Germinal center (tissue), 1 donor: ENCODE measurements around the gene PPWD1.

Experiments used
- DNase-seq: peaks from one replicate; pipeline ENCODE4 v3.0.0; 2012; ENCODE audit warnings: mixed read lengths, low spot score

Gene PPWD1

GRCh38 chr5:65624025-65624570, 61.0 kb downstream of the PPWD1 start, which contains the start of gene TRIM23:
Gene TRIM23 (minus strand): TSS chr5:65624333. CDS start chr5:65624274, 59 bp downstream.
- DNase-seq: peak; percentile 87

DNA sequence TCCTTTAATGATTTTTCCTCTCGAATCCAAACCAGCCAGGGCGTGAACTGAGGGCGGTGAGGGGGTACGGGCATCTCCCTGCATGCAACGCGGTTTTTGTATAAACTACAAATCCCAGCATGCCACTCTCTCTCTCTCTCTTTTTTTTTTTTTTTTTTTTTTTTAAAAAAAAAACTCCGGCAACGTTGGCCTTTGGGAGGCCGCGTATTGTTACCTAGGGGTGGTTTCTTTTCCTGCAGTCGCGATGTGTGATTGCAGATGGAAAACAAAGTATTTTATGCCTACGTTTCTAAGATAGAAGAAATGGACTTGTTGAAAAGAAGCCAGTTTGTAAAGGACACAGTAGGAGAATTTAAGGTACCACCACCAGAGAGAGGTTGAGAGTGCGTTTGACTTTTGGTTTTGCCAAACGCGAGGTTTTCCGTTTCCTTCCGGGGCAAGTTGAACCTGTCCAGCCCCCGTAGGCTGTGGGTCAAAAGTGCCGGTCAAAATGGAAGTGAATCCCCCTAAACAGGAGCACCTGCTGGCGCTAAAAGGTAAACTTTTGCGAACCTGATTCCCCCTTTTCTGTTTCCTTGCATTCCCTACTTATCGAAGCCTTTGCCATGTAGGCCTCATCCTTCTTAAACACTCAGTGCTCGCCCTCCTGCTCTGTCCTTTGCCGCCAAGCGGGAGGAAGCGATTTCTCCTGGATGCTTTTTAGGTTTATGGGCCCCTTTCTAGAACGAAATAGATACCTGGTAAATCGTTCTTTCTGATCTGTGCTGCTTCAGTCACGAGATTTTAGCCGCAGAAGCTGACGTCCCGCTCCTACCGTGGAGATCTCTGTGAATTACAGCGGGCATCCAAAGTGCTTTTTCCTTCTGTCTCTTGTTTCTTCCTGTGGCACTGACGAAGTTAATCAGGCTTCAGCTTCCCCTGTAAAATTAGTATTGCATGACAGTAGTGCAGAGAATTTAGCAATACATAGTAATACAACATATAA, 61.8 kb downstream of the PPWD1 start, which contains the start of the genes SHLD3 and TRAPPC13:
Gene SHLD3, plus strand, starts transcription at position 457 of the 985 bp plus-strand sequence. CDS start 4,561 bp downstream, outside the sequence.
Gene TRAPPC13, plus strand, starts transcription at position 457 of the 985 bp plus-strand sequence. Its CDS starts 34 bp downstream, at position 491.
- DNase-seq: peak; percentile 77

- DNase-seq: no peak
These were observed 62.6 kb downstream of the PPWD1 start for GRCh38 chr5:65625743-65626142.

GRCh38 chr5:65630981-65631380, 67.9 kb downstream of the PPWD1 start:
- DNase-seq: no peak
